ENCODE data around the gene GALNT1. TPM values are rescaled to one million over a fixed set of nuclear protein-coding genes. Genes with fewer than 3 reads are reported as not detected.
"Not testable (repeated sequence)": the region's sequence is repeated elsewhere in the genome, so short reads cannot be mapped to it uniquely, and the experiment has no call there.

The GALNT1 gene
- total RNA-seq, result 10 to 100 TPM; 26.3 to 31.9 TPM

DNA sequence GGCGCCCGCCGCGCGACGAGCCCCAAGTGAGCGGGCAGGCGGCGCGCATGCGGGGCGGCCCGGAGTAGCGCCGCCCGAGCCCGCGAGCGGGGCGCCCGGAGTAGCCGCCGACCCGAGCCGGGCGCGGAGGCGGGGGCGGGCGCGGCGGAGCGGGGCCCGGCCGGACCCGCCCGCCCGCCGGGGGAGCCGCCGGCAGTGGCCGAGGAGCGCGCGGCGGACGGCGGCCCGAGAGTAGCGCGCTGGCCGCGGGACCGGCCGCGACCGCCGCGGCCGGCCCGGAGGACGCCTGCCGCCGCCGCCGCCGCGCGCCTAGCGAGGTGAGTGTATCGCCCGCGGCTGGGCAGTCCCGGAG is at the start of gene GALNT1:
Gene GALNT1, plus strand, starts transcription at position 195 of the 352 bp plus-strand sequence. CDS start 72,923 bp downstream, outside the sequence.
- peak within 1 kb of the TSS; percentile 72 for H3K27ac Mint-ChIP-seq
- CTCF ChIA-PET, result no interaction called here
- H3K4me3 Mint-ChIP-seq, result peak within 1 kb of the TSS; percentile 68
- no peak for DNase-seq
- POLR2A ChIA-PET, result interaction anchor here (1.1 kb wide), 1 partner anchor 552 kb away, joined by 3 read pairs; no protein-coding TSS in a partner anchor
- peaks cover 28% of the 10 kb centered on the region for H3K4me1 Mint-ChIP-seq
- peaks cover 11% of the 10 kb centered on the region for H3K9me3 Mint-ChIP-seq
- H3K36me3 Mint-ChIP-seq (ENCODE audit: low read depth), result peaks cover 15% of the 10 kb centered on the region
- H3K27me3 Mint-ChIP-seq, result peaks cover 17% of the 10 kb centered on the region

DNA sequence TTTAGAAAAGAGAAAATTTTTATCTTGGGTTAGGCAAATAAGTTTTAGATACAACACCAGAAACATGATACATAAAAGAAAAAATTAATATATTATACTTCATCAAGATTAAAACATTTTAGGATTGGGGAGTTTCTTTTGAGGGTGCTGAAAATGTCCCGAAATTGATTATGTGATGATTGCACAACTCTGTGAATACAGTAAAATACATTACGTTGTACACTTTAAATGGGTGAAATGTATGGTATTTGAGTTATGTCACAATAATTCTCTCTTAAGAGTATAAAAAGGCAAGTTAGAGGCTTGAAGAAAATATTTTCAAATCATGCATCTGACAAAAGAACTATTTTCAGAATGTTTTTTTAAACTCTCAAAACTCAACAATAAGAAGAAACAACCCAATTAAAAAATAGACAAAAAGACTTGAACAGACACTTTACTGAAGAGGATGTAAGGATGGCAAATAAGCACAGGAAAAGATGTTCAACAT is 47.6 kb upstream of the GALNT1 start:
- peaks cover 7% of the 10 kb centered on the region for H3K9me3 Mint-ChIP-seq
- POLR2A ChIA-PET, result no interaction called here

DNA sequence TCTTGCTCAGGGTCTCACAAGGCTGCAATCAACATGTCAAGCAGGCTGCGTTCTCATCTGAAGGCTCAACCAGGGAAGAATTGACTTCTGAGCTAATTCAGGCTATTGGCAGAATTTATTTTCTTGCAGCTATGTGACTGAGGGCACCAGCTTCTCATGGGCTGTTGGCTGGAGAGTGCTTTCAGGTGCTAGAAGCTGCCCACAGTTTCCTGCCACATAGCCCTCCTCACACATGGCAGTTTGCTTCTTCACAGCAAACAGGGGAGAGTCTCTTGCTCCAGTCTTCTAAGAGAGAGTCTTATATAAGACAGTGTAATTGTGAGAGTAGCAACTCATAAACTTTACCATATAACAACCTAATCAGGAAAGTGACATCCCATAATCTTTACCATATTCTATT is 46.2 kb upstream of the GALNT1 start:
- H3K36me3 Mint-ChIP-seq (ENCODE audit: low read depth), result no peaks in the 10 kb centered on the region
- no peak overlapping the region for H3K27ac Mint-ChIP-seq
- POLR2A ChIA-PET, result no interaction called here
- H3K27me3 Mint-ChIP-seq, result peaks cover 19% of the 10 kb centered on the region
- no peaks in the 10 kb centered on the region for H3K4me1 Mint-ChIP-seq
- H3K9me3 Mint-ChIP-seq, result peaks cover 6% of the 10 kb centered on the region
- no peak for DNase-seq
- CTCF ChIA-PET, result interaction anchor here (0.8 kb wide), 1 partner anchor 22 kb away, joined by 3 read pairs; no protein-coding TSS in a partner anchor
- no peak overlapping the region for H3K4me3 Mint-ChIP-seq

More for the DNA sequence above, 47.6 kb upstream of the GALNT1 start:
- no peak for DNase-seq
- Mint-ChIP-seq H3K4me3 (no peak overlapping the region), H3K27me3 (peaks cover 21% of the 10 kb centered on the region), H3K27ac (no peak overlapping the region), H3K36me3 (ENCODE audit: low read depth) (no peaks in the 10 kb centered on the region), H3K4me1 (no peaks in the 10 kb centered on the region)
- CTCF ChIA-PET, result no interaction called here

DNA sequence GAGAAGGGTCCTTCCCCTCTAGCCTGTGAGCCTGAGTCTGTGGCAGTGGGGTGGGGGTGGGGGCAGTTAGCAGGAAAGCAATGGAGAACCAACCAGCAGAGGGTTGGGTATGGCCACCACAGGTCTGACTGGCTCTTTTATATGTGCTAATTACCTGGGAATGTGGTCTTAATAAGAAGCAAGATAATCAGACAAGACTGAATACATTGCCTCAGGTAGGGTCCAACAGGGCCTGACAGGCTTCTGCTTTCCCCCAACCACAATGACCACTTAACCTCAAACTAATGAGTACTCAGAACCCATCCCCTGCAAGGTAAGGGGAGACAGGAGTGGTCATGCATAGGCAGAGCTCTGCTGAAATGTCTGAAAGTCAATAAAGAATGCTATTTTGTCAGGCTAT is 39.2 kb upstream of the GALNT1 start:
- ChIA-PET CTCF (no interaction called here), POLR2A (no interaction called here)
- no peak overlapping the region for H3K27ac Mint-ChIP-seq
- H3K36me3 Mint-ChIP-seq (ENCODE audit: low read depth), result no peaks in the 10 kb centered on the region
- peaks cover 5% of the 10 kb centered on the region for H3K27me3 Mint-ChIP-seq
- no peaks in the 10 kb centered on the region for H3K4me1 Mint-ChIP-seq
- H3K4me3 Mint-ChIP-seq, result no peak overlapping the region
- H3K9me3 Mint-ChIP-seq, result no peaks in the 10 kb centered on the region
- DNase-seq, result no peak

DNA sequence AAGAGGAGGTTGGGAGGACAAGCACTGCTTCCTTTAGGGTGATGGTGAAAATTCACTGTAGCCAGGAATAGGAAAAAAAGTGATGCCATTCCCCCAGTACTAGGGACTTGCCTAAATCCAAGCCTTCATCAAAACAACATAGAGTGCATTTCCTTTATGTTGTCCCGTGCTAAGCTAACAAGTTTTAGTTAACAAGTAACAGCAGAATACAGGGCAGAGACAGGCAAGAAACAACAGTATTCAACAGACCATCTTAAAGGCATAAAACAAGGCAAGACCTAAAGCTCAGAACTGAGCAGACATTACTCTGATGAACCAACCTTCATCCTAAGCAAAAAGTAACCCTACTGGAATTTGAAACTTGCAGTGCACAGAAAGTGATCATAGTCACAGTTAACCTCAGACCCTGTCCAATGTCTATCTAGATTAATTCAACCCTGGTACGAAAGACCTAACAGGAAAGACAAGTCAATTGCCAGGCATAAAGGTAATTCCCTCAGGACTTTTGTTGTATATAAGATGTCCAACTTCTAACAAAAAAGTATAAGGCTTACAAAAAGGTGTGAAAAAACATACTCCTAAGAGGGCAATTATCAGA is 34.4 kb upstream of the GALNT1 start:
- no peaks in the 10 kb centered on the region for H3K27me3 Mint-ChIP-seq
- H3K27ac Mint-ChIP-seq, result no peak overlapping the region
- H3K4me3 Mint-ChIP-seq, result no peak overlapping the region
- no peaks in the 10 kb centered on the region for H3K36me3 Mint-ChIP-seq (ENCODE audit: low read depth)
- ChIA-PET POLR2A (no interaction called here), CTCF (interaction anchor here (1.5 kb wide), 1 partner anchor 9 kb away, joined by 5 read pairs; no protein-coding TSS in a partner anchor)
- DNase-seq, result no peak
- no peaks in the 10 kb centered on the region for H3K4me1 Mint-ChIP-seq
- no peaks in the 10 kb centered on the region for H3K9me3 Mint-ChIP-seq

DNA sequence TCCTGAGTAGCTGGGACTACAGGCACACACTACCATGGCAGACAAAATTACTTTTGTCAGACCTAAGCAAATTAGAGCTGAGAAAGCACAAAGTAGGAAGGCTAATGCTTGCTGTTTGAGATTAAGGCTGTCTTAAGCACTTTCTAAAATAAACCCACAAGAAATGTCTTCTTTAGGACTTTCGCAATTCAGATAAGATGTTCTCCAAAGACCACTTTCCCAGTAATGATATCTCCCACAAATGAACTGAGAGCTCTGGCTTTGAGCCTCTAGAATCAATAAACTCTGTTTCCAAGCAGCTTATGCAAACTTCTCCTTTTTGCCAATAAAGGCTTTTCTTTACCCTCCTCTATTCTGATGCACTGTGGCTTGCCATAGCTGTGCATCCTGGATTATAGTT is 32.0 kb upstream of the GALNT1 start:
- no peak for DNase-seq
- Mint-ChIP-seq H3K27me3 (no peaks in the 10 kb centered on the region), H3K4me1 (no peaks in the 10 kb centered on the region), H3K4me3 (no peak overlapping the region), H3K9me3 (no peaks in the 10 kb centered on the region), H3K27ac (no peak overlapping the region), H3K36me3 (ENCODE audit: low read depth) (no peaks in the 10 kb centered on the region)
- POLR2A ChIA-PET, result no interaction called here
- CTCF ChIA-PET, result no interaction called here

DNA sequence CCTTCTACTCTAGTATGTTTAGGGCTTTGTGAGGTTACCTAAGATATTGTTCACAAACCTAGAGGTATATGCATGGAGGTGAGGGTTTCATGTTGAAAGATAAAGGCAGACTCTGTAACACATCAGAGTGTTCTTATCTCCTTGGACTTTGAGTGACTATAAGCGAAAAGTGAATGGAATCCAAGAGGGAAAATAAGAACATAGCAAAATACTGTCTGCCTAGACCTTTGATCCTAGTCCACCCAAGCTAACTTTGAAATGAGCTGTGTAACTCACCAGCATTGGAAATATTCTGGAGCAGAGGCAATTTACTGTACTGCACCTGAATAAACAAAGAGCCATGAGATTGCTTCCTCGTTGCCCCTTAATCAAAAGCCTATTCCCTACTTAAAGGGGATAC is 28.2 kb upstream of the GALNT1 start:
- no peak for DNase-seq
- ChIA-PET POLR2A (no interaction called here), CTCF (no interaction called here)
- H3K27ac Mint-ChIP-seq, result no peak overlapping the region
- no peaks in the 10 kb centered on the region for H3K9me3 Mint-ChIP-seq
- no peak overlapping the region for H3K4me3 Mint-ChIP-seq
- no peaks in the 10 kb centered on the region for H3K4me1 Mint-ChIP-seq
- H3K36me3 Mint-ChIP-seq (ENCODE audit: low read depth), result no peaks in the 10 kb centered on the region
- H3K27me3 Mint-ChIP-seq, result peaks cover 3% of the 10 kb centered on the region

DNA sequence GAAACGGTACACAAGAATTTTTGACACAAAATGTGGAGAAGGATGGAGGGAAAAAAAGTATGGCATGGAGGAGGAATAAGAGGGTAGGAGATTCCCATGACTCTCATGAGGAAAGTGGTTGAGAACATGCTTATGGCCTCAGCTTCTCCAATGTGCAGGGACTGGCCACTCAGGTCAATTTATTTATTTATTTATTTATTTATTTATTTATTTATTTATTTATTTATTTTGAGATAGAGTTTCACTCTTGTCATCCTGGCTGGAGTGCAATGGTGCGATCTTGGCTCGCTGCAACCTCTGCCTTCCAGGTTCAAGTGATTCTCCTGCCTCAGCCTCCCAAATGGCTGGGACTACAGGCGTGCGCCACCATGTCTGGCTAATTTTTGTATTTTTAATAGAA is 26.0 kb upstream of the GALNT1 start:
- H3K9me3 Mint-ChIP-seq; H3K4me3 Mint-ChIP-seq; H3K27me3 Mint-ChIP-seq; H3K36me3 Mint-ChIP-seq (ENCODE audit: low read depth); DNase-seq; H3K4me1 Mint-ChIP-seq; POLR2A ChIA-PET; H3K27ac Mint-ChIP-seq: not testable (repeated sequence)
- CTCF ChIA-PET, result interaction anchor here (1.8 kb wide), 1 partner anchor 8 kb away, joined by 5 read pairs; no protein-coding TSS in a partner anchor

DNA sequence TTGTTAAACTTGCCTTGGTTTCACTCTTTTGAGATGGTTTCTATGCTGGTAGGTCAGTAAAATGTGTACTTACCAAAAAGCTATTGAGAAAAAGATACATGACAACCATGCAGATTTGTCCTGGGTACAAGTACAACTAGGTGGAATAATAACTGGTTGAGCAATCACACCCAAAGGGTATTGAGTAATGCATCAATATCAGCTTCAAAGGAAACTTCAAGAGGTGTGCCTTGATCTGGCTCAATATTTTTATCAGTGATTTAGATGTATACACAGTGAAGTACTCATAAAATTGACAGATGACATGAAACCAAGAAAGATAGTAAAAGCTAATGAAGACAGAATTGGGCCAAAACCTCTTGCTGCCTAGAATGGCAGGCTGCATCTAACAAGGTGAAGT is 21.7 kb upstream of the GALNT1 start:
- CTCF ChIA-PET, result interaction anchor here (0.5 kb wide), 1 partner anchor 218 kb away, joined by 3 read pairs; no protein-coding TSS in a partner anchor

DNA sequence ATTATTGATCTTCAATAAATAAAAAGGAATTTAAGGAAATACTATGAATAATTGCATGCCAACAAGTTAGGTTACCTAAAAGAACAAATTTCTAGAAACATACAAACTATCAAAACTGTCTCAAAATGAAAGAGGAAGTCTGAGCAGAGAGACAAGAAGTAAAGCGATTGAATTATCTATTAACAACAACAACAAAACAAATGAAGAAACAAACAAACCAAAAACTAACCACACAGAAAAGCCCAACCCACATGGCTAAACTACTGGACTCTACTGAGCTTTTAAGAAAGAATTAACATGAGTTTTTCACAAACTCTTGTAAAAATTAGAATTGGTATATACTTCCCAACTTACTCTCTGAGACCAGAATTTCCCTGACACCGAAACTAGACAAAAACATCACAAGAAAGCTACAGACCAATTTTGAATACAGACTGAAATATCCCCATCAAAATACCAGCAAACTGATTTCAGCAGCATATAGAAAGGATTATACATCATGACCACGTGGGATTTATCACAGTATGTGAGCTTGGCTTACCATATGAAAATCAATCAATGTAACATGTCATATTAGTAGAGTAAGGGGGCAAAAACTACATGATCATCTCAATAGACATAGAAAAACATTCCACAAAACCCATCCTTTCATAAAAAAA is 16.6 kb upstream of the GALNT1 start:
- Mint-ChIP-seq H3K4me3 (no peak overlapping the region), H3K27me3 (peaks cover 9% of the 10 kb centered on the region), H3K4me1 (no peaks in the 10 kb centered on the region), H3K27ac (no peak overlapping the region), H3K36me3 (ENCODE audit: low read depth) (no peaks in the 10 kb centered on the region), H3K9me3 (no peaks in the 10 kb centered on the region)
- ChIA-PET POLR2A (no interaction called here), CTCF (interaction anchor here (0.6 kb wide), 3 partner anchors 168 to 682 kb away, joined by 3 to 6 read pairs (median 4); no protein-coding TSS in a partner anchor)
- no peak for DNase-seq

More for the DNA sequence above, 21.7 kb upstream of the GALNT1 start:
- H3K4me1 Mint-ChIP-seq, result no peaks in the 10 kb centered on the region
- no peaks in the 10 kb centered on the region for H3K9me3 Mint-ChIP-seq
- POLR2A ChIA-PET, result no interaction called here
- no peaks in the 10 kb centered on the region for H3K36me3 Mint-ChIP-seq (ENCODE audit: low read depth)
- no peak for DNase-seq
- no peak overlapping the region for H3K4me3 Mint-ChIP-seq
- no peak overlapping the region for H3K27ac Mint-ChIP-seq
- H3K27me3 Mint-ChIP-seq, result peaks cover 8% of the 10 kb centered on the region

DNA sequence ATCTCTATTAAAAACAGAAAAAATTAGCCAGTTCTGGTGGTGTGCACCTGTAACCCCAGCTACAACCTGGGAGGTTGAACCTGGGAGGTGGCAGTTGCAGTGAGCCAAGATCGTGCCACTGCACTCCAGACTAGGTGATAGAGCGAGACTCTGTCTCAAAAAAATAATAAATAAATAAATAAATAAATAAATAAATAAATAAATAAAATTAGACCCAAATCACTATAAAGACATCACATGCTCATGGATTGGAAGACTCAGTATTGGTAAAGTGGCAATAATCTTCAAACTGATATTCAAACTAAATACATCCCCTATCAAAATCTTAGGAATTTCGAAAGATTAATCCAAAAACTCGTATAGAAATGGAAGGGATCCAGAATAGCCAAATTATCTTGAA is 15.5 kb upstream of the GALNT1 start:
- CTCF ChIA-PET, result interaction anchor here (0.6 kb wide), 1 partner anchor 681 kb away, joined by 3 read pairs; no protein-coding TSS in a partner anchor
- no peak overlapping the region for H3K4me3 Mint-ChIP-seq
- H3K9me3 Mint-ChIP-seq, result no peaks in the 10 kb centered on the region
- H3K27me3 Mint-ChIP-seq, result peaks cover 9% of the 10 kb centered on the region
- H3K36me3 Mint-ChIP-seq (ENCODE audit: low read depth), result no peaks in the 10 kb centered on the region
- no peaks in the 10 kb centered on the region for H3K4me1 Mint-ChIP-seq
- no peak for DNase-seq
- H3K27ac Mint-ChIP-seq, result no peak overlapping the region
- POLR2A ChIA-PET, result no interaction called here

DNA sequence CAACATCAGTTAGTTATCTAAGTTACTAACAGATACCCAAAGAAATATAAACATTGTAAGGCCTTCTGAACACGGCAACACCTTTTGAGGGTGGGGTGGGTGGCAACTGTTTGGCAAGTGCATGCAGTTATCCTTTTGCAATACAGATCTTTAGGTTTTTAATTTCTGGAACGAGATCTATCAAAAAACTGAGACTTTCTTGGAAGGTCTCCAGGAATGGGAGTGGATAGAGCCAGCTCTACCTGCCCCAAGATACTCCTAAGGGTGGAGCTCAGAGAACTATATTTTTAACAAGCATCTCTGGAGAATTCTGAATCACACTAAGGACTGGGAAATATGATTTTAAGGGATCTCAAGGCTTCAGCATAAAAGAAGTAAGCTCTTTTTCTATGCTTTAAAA is 11.4 kb upstream of the GALNT1 start:
- CTCF ChIA-PET, result no interaction called here
- H3K27me3 Mint-ChIP-seq, result peaks cover 3% of the 10 kb centered on the region
- DNase-seq, result no peak
- POLR2A ChIA-PET, result no interaction called here
- H3K27ac Mint-ChIP-seq, result no peak overlapping the region
- no peaks in the 10 kb centered on the region for H3K36me3 Mint-ChIP-seq (ENCODE audit: low read depth)
- peaks cover 8% of the 10 kb centered on the region for H3K4me1 Mint-ChIP-seq
- H3K9me3 Mint-ChIP-seq, result no peaks in the 10 kb centered on the region
- H3K4me3 Mint-ChIP-seq, result no peak overlapping the region

DNA sequence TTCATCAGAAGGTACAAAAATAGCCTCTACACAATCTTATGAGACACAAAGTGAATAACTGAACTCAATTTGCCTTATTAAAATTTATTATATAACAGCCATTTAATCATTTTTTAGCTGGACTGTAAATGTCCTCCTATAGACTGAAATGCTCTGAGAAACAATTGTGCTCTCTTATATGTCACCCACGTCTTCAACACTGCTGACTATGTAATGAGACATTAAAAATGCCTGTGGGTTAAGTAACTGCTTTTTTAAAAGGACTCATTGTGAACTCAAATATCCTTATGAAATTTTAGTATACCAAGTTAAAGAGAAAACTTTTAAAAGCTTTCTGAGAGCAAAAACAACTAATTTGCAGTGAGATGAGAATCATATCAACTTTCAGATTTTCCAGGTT is 10.4 kb upstream of the GALNT1 start:
- H3K9me3 Mint-ChIP-seq, result peaks cover 3% of the 10 kb centered on the region
- H3K27ac Mint-ChIP-seq, result no peak overlapping the region
- DNase-seq, result no peak
- peaks cover 3% of the 10 kb centered on the region for H3K27me3 Mint-ChIP-seq
- POLR2A ChIA-PET, result no interaction called here
- H3K36me3 Mint-ChIP-seq (ENCODE audit: low read depth), result peaks cover 2% of the 10 kb centered on the region
- no peak overlapping the region for H3K4me3 Mint-ChIP-seq
- peaks cover 8% of the 10 kb centered on the region for H3K4me1 Mint-ChIP-seq
- CTCF ChIA-PET, result no interaction called here

Data from activated CD4-positive, alpha-beta T cell treated with anti-CD3 and anti-CD28 coated beads, Interleukin-2, amount 10 ng/mL, durations not matched to agents 7 days and 5 days (primary cell).